ENCODE results near the gene MRPS35. TPM values are rescaled to one million over a fixed set of nuclear protein-coding genes. Genes with fewer than 3 reads are reported as not detected.

Gene MRPS35
- total RNA-seq, 1 experiment from 2014 or later: 43.5 TPM

GRCh38 chr12:27711317-27711682, 668 bp downstream of the MRPS35 start (continued):
- no peak for TF ChIP-seq GRHL2 (CRISPR knock-in tag; IDR thresholded peaks at IDR 0.05; ENCODE audit: insufficient replicate concordance, severe bottlenecking)
- TF ChIP-seq CREM (CRISPR knock-in tag; IDR thresholded peaks at IDR 0.05): no peak
- TF ChIP-seq USF1 (CRISPR knock-in tag; IDR thresholded peaks at IDR 0.05): no peak

- Mint-ChIP-seq H3K27ac (no peak overlapping the region), H3K9me3 (no peaks in the 10 kb centered on the region), H3K27me3 (ENCODE audit: low read depth) (peaks cover 9% of the 10 kb centered on the region), H3K4me3 (peak overlapping the region; percentile 96), H3K4me1 (peaks cover 17% of the 10 kb centered on the region), H3K36me3 (peaks cover 18% of the 10 kb centered on the region)
- ChIA-PET CTCF (no interaction called here), POLR2A (no interaction called here)
- no peak for ATAC-seq
- TF ChIP-seq CBFB (CRISPR knock-in tag; IDR thresholded peaks at IDR 0.05; ENCODE audit: low read depth): no peak
- TF ChIP-seq ZSCAN18 (CRISPR knock-in tag; IDR thresholded peaks at IDR 0.05): no peak
- TF ChIP-seq FOXP4 (CRISPR knock-in tag; IDR thresholded peaks at IDR 0.05): no peak
- TF ChIP-seq MYBL2 (CRISPR knock-in tag; IDR thresholded peaks at IDR 0.05): no peak
- no peak for TF ChIP-seq ZNF317 (CRISPR knock-in tag; IDR thresholded peaks at IDR 0.05; ENCODE audit: borderline replicate concordance, low read depth)
- DNase-seq (ENCODE audit: low spot score): no peak
Measured at GRCh38 chr12:27711967-27712366, 1.3 kb downstream of the MRPS35 start.

- ATAC-seq (no peak), DNase-seq (ENCODE audit: low spot score) (no peak)
- no peaks in the 10 kb centered on the region for H3K27me3 Mint-ChIP-seq (ENCODE audit: low read depth)
- H3K27ac Mint-ChIP-seq: no peak overlapping the region
- H3K4me1 Mint-ChIP-seq: no peaks in the 10 kb centered on the region
- H3K9me3 Mint-ChIP-seq: no peaks in the 10 kb centered on the region
- peaks cover 35% of the 10 kb centered on the region for H3K36me3 Mint-ChIP-seq
- H3K4me3 Mint-ChIP-seq: no peak overlapping the region
- POLR2A ChIA-PET: no interaction called here
- no peak for TF ChIP-seq FOXP1 (CRISPR knock-in tag; IDR thresholded peaks at IDR 0.05; ENCODE audit: borderline replicate concordance)
- no peak for TF ChIP-seq SP1 (CRISPR knock-in tag; conservative IDR thresholded peaks at IDR 0.05)
- TF ChIP-seq ZNF416 (CRISPR knock-in tag; IDR thresholded peaks at IDR 0.05): no peak
- TF ChIP-seq FOXJ3 (CRISPR knock-in tag; IDR thresholded peaks at IDR 0.05; ENCODE audit: borderline replicate concordance): no peak
- no peak for TF ChIP-seq SMAD3 (CRISPR knock-in tag; IDR thresholded peaks at IDR 0.05; ENCODE audit: borderline replicate concordance)
- no peak for TF ChIP-seq ZNF532 (CRISPR knock-in tag; IDR thresholded peaks at IDR 0.05; ENCODE audit: borderline replicate concordance)
- no peak for TF ChIP-seq PRRX2 (CRISPR knock-in tag; IDR thresholded peaks at IDR 0.05)
- TF ChIP-seq ZNF671 (CRISPR knock-in tag; IDR thresholded peaks at IDR 0.05): no peak
- no peak for TF ChIP-seq CDX4 (CRISPR knock-in tag; IDR thresholded peaks at IDR 0.05; ENCODE audit: borderline replicate concordance)
- TF ChIP-seq KAT7 (CRISPR knock-in tag; IDR thresholded peaks at IDR 0.05; ENCODE audit: borderline replicate concordance): no peak
- CTCF ChIA-PET: interaction anchor here (0.6 kb wide), 1 partner anchor 182 kb away, joined by 4 read pairs; no protein-coding TSS in a partner anchor
Measured at GRCh38 chr12:27723212-27723611, 12.6 kb downstream of the MRPS35 start.

All from WTC11 (cell line).